ENCODE measurements around the gene TRIM61.

- TF ChIP-seq CTCF (IDR thresholded peaks at IDR 0.05; ENCODE audit: poor library complexity, severe bottlenecking) (no peak), EZH2 (IDR thresholded peaks at IDR 0.05; ENCODE audit: borderline replicate concordance, insufficient read depth, low read length, poor library complexity, severe bottlenecking) (no peak), MXI1 (conservative IDR thresholded peaks at IDR 0.05; ENCODE audit: poor library complexity, severe bottlenecking) (no peak), POLR2AphosphoS5 (IDR thresholded peaks at IDR 0.05) (no peak), SMC3 (conservative IDR thresholded peaks at IDR 0.05; ENCODE audit: poor library complexity) (no peak), EP300 (conservative IDR thresholded peaks at IDR 0.05; ENCODE audit: poor library complexity, severe bottlenecking) (no peak), RAD21 (conservative IDR thresholded peaks at IDR 0.05) (no peak), TAF1 (IDR thresholded peaks at IDR 0.05; ENCODE audit: low read depth) (no peak), REST (IDR thresholded peaks at IDR 0.05; ENCODE audit: borderline replicate concordance) (no peak)
Measured at GRCh38 chr4:164926301-164926700, 51.2 kb downstream of the TRIM61 start.
